ENCODE measurements around the gene TRMT44. TPM values are rescaled to one million over a fixed set of nuclear protein-coding genes. Genes with fewer than 3 reads are reported as not detected.

The TRMT44 gene
- total and polyA plus RNA-seq, 2 of the 4 experiments (the other 2 are of a cell fraction), result 7.3 to 8.1 TPM

DNA sequence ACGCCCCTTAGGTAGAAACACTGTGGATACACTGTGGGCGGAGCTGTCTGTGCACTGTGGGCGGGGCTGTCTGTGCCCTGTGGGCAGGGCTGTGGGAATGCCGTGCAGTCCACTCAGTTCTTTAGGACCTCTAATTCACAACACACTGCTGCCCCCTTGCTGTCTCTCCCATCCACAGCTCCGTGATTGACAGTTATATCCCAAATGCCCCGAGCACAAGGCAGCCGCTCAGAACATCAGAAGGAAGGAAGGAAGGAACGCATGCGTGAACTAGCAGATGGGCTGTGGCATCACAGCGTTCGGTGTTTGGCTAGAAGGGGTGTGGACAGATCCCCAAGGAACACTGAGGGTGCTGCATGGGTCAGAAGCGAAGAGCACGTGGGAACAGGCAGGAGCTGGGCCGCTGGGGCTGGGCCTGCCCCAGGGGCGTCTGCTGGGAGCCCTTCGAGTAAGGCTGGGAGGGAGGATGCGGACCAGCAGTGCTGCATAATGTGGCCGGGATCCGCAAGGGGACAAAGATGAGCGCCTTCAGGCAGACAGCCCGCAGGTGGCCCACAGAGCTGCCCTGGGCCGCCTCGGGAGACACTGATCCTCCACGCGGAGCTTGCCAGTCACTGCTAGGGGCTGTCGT is 29.8 kb upstream of the TRMT44 start:
- H2BK15ac ChIP-seq (ENCODE audit: low read depth, low read length), result no peak overlapping the region
- H3K27ac ChIP-seq (ENCODE audit: insufficient read depth, low read length), result no peak overlapping the region
- intact Hi-C loops (cut with micrococcal nuclease), result no loop called here
- 0 out of 4 replicates have a peak, but pooled peaks cover 0 to 4% of the 10 kb centered on the region in 2 experiments for H3K79me1 ChIP-seq (ENCODE audit: low read depth in 1 of 2, low read length in 2 of 2)
- no peak overlapping the region for H3K23ac ChIP-seq (ENCODE audit: low read depth, low read length)
- H3K9me1 ChIP-seq (ENCODE audit: insufficient read depth, low read length), result peaks cover 3% of the 10 kb centered on the region; the same call in 1 of the 2 replicates
- H3K4me3 ChIP-seq (ENCODE audit: insufficient read depth, low read depth, low read length), result no peak overlapping the region
- POLR2A ChIA-PET (ENCODE audit: unreplicated experiment), result no interaction called here
- TF ChIP-seq BHLHE40 (IDR thresholded peaks at IDR 0.05; ENCODE audit: low read depth, low read length) (no peak), CHD1 (IDR thresholded peaks at IDR 0.05; ENCODE audit: low read depth, low read length) (no peak), RAD21 (IDR thresholded peaks at IDR 0.05; ENCODE audit: low read length) (peak; percentile 58), POLR2A (IDR thresholded peaks at IDR 0.05; ENCODE audit: low read depth, low read length) (no peak)
- TF ChIP-seq, protein P1, sequence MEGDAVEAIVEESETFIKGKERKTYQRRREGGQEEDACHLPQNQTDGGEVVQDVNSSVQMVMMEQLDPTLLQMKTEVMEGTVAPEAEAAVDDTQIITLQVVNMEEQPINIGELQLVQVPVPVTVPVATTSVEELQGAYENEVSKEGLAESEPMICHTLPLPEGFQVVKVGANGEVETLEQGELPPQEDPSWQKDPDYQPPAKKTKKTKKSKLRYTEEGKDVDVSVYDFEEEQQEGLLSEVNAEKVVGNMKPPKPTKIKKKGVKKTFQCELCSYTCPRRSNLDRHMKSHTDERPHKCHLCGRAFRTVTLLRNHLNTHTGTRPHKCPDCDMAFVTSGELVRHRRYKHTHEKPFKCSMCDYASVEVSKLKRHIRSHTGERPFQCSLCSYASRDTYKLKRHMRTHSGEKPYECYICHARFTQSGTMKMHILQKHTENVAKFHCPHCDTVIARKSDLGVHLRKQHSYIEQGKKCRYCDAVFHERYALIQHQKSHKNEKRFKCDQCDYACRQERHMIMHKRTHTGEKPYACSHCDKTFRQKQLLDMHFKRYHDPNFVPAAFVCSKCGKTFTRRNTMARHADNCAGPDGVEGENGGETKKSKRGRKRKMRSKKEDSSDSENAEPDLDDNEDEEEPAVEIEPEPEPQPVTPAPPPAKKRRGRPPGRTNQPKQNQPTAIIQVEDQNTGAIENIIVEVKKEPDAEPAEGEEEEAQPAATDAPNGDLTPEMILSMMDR (conservative IDR thresholded peaks at IDR 0.05; ENCODE audit: low read depth, low read length), result peak; percentile 45
- H2BK120ac ChIP-seq (ENCODE audit: low read depth, low read length), result no peak overlapping the region
- H4K91ac ChIP-seq (ENCODE audit: insufficient read depth, low read depth, low read length), result no peak overlapping the region
- no peak overlapping the region for H2AK9ac ChIP-seq (replicated peaks; ENCODE audit: low read depth, low read length, poor library complexity)
- peaks cover 32% of the 10 kb centered on the region for H3K36me3 ChIP-seq (ENCODE audit: control insufficient read depth, insufficient read depth, low read length)
- H2BK5ac ChIP-seq (ENCODE audit: low read depth, low read length, poor library complexity, severe bottlenecking), result no peak overlapping the region
- in situ Hi-C loops (cut with MboI; ENCODE audit: low sequenced_read_pairs), result no loop called here
- H3K4ac ChIP-seq (ENCODE audit: low read depth, low read length), result no peak overlapping the region
- peak; percentile 85 for ATAC-seq (ENCODE audit: low read depth)
- H2AFZ ChIP-seq (replicated peaks; ENCODE audit: low read length, poor library complexity), result peak overlapping the region; percentile 38
- H3K9me3 ChIP-seq (ENCODE audit: control insufficient read depth, insufficient read depth, low read length), result no peaks in the 10 kb centered on the region
- no peaks in the 10 kb centered on the region for H4K20me1 ChIP-seq (ENCODE audit: insufficient read depth, low read length)
- H4K8ac ChIP-seq (ENCODE audit: low read depth in 2 of 2, low read length in 2 of 2), result no peak overlapping the region
- H3K18ac ChIP-seq (ENCODE audit: low read depth, low read length), result no peak overlapping the region
- no peak overlapping the region for H3K14ac ChIP-seq (replicated peaks; ENCODE audit: low read depth, low read length)
- H3K4me1 ChIP-seq (ENCODE audit: control insufficient read depth, insufficient read depth, low read length), result no peaks in the 10 kb centered on the region
- H2BK20ac ChIP-seq (ENCODE audit: low read depth, low read length), result no peak overlapping the region
- BruUV-seq (replicated peaks), result no TSS peak
- 77% methylated on average over 17 of the region's 26 CpGs; no CpG with 5 or more reads in 1 of the 2 experiments for whole genome bisulfite sequencing, 2 experiments (ENCODE audit: extremely low coverage in 2 of 2, insufficient read length in 1 of 2)
- H3K4me2 ChIP-seq (ENCODE audit: low read depth, low read length), result no peak overlapping the region
- no peak overlapping the region for H2AK5ac ChIP-seq (ENCODE audit: low read depth, low read length)
- DNase-seq, result peak; percentile 59
- H3K56ac ChIP-seq (ENCODE audit: extremely low read depth, insufficient read depth, low read length), result no peak overlapping the region
- dilution Hi-C loops (cut with HindIII; ENCODE audit: low sequenced_read_pairs, unreplicated experiment), result no loop called here
- H3K27me3 ChIP-seq (ENCODE audit: control insufficient read depth, insufficient read depth, low read length), result no peaks in the 10 kb centered on the region
- no peak overlapping the region for H4K5ac ChIP-seq (ENCODE audit: low read depth, low read length)
- CTCF ChIA-PET, result interaction anchor here (0.9 to 2.0 kb wide), 3 partner anchors 143 to 234 kb away, joined by 3 to 6 read pairs (median 3); no protein-coding TSS in a partner anchor
- no peak overlapping the region for H3K9ac ChIP-seq (ENCODE audit: low read depth, low read length)
